ENCODE results near the gene TMEM186.
"Not testable (repeated sequence)": the region's sequence is repeated elsewhere in the genome, so short reads cannot be mapped to it uniquely, and the experiment has no call there.

Gene TMEM186

GRCh38 chr16:8808613-8809353 is 11.3 kb upstream of the TMEM186 start:
- no peak for DNase-seq

GRCh38 chr16:8808009-8808408 is 10.6 kb upstream of the TMEM186 start:
- no peak for DNase-seq

DNA sequence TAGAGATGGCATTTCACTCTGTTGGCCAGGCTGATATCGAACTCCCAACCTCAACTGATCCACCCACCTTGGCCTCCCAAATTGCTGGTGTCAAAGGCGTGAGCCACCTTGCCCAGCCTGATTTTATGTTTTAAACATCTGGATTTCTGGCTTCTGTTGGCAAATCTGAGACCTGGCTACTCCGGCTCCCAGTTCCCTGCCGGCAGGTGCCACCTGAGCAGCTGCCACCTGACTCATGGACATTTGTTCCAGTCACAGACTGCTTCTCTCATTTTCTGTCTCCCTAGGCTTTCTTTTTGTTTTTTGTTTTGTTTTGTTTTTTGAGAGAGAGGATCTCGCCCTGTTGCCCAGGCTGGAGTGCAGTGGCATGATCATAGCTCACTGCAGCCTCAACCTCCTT is 9.8 kb upstream of the TMEM186 start:
- DNase-seq: no peak

DNA sequence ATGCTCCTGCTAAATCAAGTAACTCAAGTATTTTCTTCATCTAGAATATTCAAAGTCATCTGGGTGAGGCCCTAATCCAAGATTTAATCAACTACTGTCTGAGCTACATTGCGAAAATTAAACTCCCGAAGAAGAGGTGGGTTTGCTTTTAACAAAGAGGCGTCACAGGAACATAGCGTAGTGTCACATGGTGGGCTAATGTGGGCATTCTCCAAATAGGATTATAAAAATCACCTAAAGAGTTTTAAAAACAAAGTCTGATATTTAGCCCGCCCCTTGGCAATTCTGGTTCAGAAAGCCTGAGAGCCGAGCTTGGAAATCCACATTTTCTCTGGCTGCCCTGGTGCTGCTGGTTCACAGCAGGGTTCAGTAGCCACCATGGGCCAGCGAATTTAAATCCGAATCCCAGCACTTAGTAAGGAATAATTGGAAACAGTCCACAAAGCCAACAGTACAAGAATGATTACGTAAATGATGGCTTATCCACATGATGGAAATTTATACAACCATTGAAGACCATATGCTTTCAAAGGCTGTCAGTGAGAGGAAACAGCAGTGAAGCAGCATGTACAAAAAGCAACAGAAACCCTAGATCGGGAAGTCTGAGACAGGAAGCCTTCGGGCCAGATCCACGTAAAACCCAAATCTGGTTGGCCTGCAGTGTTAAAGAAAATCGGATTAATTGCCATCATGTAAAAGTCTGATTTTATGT is 9.0 kb upstream of the TMEM186 start:
- DNase-seq: no peak

DNA sequence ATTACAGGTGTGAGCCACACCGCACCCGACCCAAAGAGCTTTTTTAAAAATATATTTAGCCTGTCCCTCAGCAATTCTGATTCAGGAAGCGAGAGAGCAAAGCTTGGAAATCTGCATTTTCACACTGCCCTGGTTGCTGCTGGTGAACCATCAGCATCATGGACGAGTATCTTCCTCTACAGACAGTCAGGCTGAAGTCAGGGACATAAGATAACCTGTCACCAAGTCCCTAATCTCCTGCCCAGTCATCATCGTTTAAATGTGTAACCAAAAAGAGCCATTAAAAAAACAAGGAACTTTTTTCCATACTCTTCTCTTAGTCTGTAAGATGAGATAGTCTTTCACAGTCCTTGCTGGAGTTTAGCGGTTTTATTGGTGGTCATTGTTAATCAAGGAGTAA is 6.9 kb upstream of the TMEM186 start:
- no peak for DNase-seq

DNA sequence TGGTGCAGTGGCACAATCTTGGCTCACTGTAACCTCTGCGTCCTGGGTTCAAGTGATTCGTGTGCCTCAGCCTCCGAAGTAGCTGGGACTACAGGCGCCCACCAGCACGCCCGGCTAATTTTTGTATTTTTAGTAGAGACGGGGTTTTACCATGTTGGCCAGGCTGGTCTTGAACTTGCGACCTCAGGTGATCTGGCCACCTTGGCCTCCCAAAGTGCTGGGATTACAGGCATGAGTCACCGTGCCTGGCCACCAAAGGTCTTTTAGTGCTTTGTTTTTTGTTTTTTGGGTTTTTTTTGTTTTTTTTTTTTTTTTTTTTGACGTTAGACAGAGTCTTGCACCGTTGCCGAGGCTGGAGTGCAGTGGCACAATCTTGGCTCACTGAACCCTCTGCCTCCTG is 6.3 kb upstream of the TMEM186 start:
- not testable (repeated sequence) for DNase-seq

DNA sequence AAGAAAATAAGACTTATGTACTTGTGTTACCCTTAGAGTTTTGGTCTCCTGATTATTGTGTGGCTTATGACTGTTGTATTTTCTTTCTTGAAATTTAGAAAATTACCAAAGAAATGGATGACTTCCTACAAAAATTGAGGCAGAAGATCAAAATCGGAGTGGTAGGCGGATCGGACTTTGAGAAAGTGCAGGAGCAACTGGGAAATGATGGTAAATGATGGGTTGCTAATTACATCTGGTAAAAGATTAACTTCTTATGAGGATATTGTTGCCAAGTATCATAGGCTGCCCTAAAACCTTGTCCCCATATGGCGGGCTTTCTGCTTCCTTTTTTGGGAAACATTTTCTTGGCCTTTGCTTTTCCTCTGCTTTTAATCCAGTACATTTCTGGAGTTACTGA is 4.3 kb upstream of the TMEM186 start:
- DNase-seq: no peak

DNA sequence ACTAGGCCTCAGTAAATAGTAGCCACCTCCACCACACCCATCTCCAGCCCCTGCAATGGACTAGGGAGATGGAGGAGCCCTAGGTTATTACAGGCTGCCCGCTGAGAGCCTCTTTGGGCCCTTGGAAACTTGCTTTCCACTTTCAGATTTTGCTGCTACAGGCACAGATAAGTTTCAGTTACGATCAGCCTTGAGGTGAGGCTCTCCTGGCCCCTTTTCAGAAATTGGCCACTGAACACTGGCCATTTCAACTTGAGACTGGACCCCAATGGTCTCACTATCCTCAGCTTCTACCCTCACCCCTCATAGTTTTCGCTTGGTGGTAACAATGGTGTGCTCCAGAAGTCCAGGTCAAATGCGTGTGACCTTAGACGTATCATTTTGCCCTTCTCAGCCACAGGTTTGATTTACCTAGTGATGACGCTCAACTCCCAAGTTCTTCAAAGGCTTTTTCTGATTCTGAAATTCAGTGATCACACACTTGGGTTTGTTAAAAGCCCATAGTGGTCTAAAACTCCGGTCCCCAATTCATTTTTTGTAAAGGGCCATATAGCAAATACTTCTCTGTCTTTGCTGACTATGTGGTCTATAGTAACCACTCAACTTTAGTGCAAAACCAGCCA is 1.2 kb upstream of the TMEM186 start:
- no peak for DNase-seq

- no peak for DNase-seq
Measured at GRCh38 chr16:8798174-8798527, 712 bp upstream of the TMEM186 start.

GRCh38 chr16:8796469-8797363 is 723 bp downstream of the TMEM186 start:
- DNase-seq: no peak

DNA sequence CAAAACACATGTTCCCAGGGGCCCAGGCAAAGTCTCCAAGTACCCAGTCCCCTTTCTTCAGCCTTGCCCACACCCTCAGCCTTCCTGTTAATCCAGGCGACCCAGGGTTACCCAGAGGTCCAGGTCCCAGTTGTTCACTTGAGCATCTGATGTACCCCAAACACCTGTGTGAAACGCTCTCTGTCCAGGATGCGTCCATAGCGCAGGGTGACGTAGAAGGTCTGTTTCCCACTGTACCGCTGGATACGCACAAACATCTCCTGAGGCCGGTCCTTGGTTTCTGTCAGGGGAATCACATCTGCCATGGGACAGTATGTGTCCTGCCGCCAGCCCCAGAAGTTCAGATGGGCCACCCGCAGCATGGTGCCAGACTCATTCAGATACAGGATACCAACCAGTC is 1.6 kb downstream of the TMEM186 start:
- no peak for DNase-seq

GRCh38 chr16:8795091-8795490 is 2.3 kb downstream of the TMEM186 start:
- DNase-seq: no peak

- DNase-seq: no peak
Measured at GRCh38 chr16:8788578-8789172, 8.8 kb downstream of the TMEM186 start.

- not testable (repeated sequence) for DNase-seq
Measured at GRCh38 chr16:8786316-8786715, 11.1 kb downstream of the TMEM186 start.

DNA sequence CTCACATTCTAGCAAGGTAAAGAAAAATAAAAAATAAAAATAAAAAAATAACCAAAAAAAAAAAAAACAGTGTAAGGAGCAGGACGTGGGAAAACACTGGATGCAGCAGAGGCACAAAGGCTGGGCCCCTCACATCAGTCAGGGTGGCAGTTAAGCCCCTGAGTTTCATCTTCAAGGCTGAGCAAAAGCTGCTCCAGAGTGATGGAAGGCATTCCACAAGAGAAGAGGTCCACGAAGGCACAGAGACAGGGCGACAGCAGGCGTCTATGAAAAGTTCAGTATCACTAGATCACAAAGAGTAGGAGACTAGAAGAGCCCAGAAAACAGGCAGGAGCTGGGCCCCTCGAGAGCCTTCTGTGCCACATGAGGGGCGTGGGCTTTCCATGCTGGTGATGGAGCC is 12.0 kb downstream of the TMEM186 start:
- no peak for DNase-seq

GRCh38 chr16:8782673-8783072 is 14.8 kb downstream of the TMEM186 start:
- no peak for DNase-seq

DNA sequence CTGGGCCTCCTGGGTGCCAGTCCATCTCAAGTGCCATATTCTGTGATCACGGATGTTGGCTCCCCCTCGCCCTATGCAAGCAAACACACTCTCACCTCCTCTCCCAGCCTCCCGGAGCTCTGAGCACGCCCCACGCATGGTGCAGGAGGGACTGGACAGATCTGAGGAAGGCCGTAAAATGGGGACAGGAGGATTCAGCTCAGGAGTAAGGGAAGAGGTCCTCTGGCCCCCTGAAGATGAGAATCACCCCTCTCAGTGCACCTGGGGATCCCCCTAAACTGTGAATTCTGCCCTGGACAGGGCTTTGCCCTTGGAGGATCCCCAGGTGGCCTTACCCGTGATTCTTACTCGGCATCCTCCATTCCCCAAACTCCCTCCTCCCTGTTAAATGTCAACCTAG is 15.6 kb downstream of the TMEM186 start:
- no peak for DNase-seq

DNA sequence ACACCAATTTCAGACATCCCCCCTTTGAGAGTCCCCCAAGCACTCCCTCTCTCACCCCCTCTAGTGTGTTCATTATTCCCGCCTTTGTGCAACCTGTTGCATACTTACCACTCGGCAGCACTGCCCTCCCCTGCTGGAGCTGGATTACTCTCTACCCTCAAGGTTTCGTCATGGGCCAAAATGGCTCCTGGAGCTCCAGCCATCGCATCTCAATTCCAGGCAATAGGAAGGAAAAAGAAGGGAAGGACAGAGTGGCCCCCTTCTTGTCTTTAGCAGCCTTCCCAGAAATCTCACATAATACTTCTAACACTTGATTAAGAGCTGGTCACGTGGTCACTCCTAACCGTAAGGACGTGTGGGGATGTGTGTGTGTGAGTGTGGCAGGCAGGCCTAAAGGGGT is 20.2 kb downstream of the TMEM186 start:
- no peak for DNase-seq

DNA sequence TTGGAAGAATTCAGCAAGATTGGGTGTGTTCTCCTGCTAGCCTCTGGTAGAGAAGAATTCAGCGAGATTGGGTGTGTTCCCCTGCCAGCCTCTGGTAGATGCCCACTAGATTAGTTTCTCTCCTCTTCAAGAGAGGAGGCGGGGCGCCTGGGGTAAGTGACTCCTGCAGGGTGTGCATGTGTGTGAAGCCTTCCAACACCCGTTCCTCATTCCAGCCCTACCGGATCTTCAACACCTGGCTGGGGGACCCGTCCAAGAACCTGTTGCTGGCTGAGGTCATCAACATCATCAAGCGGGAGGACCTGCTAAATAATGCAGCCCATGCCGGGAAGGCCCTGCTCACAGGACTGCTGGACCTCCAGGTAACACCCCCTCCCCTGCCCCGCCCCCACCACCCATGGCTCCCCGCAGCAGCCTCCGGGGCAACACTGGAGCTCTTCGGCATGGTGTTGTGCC is 21.3 kb downstream of the TMEM186 start:
- no peak for DNase-seq

- no peak for DNase-seq
Measured at GRCh38 chr16:8775359-8775758, 22.1 kb downstream of the TMEM186 start.

DNA sequence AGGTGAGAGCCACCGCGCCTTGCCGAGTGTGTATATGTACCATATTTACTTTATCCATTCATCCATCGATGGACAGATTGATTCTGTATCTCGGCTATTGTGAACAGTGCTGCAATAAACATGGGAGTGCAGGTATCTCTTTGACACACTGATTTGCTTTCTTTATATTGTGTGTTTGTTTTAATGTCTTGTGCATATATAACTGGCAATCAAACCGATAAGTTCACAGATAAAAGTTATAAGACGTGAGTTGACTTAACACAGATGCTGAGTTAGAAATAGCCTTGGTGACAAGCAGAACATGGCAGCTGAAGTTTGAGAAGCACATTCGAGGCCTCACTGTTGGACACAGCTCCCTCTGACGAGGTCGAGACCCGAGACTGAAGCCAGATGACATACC is 23.2 kb downstream of the TMEM186 start:
- no peak for DNase-seq

- no peak for DNase-seq
Measured at GRCh38 chr16:8773537-8773936, 23.9 kb downstream of the TMEM186 start.

DNA sequence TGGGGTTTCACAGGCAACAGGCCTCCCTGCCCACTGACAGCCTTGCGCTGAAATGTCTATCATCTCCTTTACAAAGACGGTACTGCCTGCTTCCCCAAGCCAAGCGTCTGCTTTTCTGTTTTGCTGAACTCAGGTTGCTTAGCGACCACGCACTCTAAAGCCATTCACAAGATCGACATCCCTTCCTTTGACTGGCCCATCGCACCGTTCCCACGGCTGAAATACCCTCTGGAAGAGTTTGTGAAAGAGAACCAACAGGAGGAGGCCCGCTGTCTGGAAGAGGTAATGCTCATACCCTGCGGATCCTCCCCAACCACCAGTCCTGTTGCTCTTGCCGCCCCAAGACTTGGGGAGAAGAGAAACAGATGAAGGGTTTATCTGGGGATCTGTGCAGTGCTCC is 28.7 kb downstream of the TMEM186 start:
- no peak for DNase-seq

Data from midbrain (tissue), 1 donor.